Measurements from ENCODE around the gene ETV5. TPM values are rescaled to one million over a fixed set of nuclear protein-coding genes. Genes with fewer than 3 reads are reported as not detected.

The ETV5 gene
- total and polyA plus RNA-seq, 10 of the 15 experiments (the other 5 are each of a cell fraction or from before 2014, with no cell fraction given) = 5.0 to 18.4 (median 7.4) TPM

GRCh38 chr3:186105543-186105942, 3.3 kb downstream of the ETV5 start (continued):
- TF ChIP-seq USF2 (IDR thresholded peaks at IDR 0.05; ENCODE audit: borderline replicate concordance, low read depth, low read length) (no peak), BMI1 (IDR thresholded peaks at IDR 0.05; ENCODE audit: borderline replicate concordance) (no peak), CREM (IDR thresholded peaks at IDR 0.05; ENCODE audit: low read depth) (no peak), NR2F1 (conservative IDR thresholded peaks at IDR 0.05) (no peak), SMC3 (IDR thresholded peaks at IDR 0.05; ENCODE audit: borderline replicate concordance, low read length) (no peak), ZNF207 (IDR thresholded peaks at IDR 0.05; ENCODE audit: borderline replicate concordance) (no peak), POLR2AphosphoS5 (IDR thresholded peaks at IDR 0.05; ENCODE audit: low read length) (no peak), CBFB (IDR thresholded peaks at IDR 0.05; ENCODE audit: low read depth) (no peak), ZBED1 (IDR thresholded peaks at IDR 0.05; ENCODE audit: borderline replicate concordance) (no peak), ZNF217 (IDR thresholded peaks at IDR 0.05) (no peak), RUNX3 (IDR thresholded peaks at IDR 0.05; ENCODE audit: low read length) (peak; percentile 46; the same call in 1 of the 2 replicates), KDM1A (IDR thresholded peaks at IDR 0.05; ENCODE audit: borderline replicate concordance) (no peak), IKZF1 (conservative IDR thresholded peaks at IDR 0.05) (no peak), PKNOX1 (IDR thresholded peaks at IDR 0.05) (peak; percentile 54), CREB1 (IDR thresholded peaks at IDR 0.05; ENCODE audit: low read depth) (no peak), EED (IDR thresholded peaks at IDR 0.05; ENCODE audit: low read depth) (0 out of 2 replicates have a peak, but pooled peaks have one; percentile 30), E4F1 (IDR thresholded peaks at IDR 0.05; ENCODE audit: borderline replicate concordance, partially characterized antibody) (no peak)

All from GM12878 (cell line).